HEK293T (cell line): ENCODE results near the gene FBXL17.

Experiments used
- CTCF ChIA-PET: fragments of 350-600 bp; formaldehyde crosslinking; extraction: SDS; loops from one replicate; lab custom pipeline; 2021; ENCODE audit warnings: antibody characterized with exemption, inconsistent platforms; lab: Yijun Ruan, JAX
- POLR2A ChIA-PET: fragments of 350-600 bp; formaldehyde crosslinking; extraction: SDS; loops from one replicate; lab custom pipeline; 2020; ENCODE audit warnings: antibody characterized with exemption, inconsistent platforms; lab: Yijun Ruan, JAX
- DNase-seq: peaks from one replicate; pipeline ENCODE4 v3.0.0; 2012; ENCODE audit warnings: mixed read lengths; ENCODE audit errors: extremely low spot score
- ARNT ChIP-seq: fragments of 450-650 bp; IDR thresholded peaks from 2 replicates; pipeline ENCODE4 v1.6.1; 2017; ENCODE audit warnings: mild to moderate bottlenecking
- BHLHE40 ChIP-seq: fragments of 450-650 bp; IDR thresholded peaks from 2 replicates; pipeline ENCODE4 v1.6.1; 2016; ENCODE audit warnings: mild to moderate bottlenecking, moderate library complexity, borderline replicate concordance
- CTBP1 ChIP-seq: fragments of 450-650 bp; IDR thresholded peaks from 2 replicates; pipeline ENCODE4 v1.6.1; 2016; ENCODE audit warnings: borderline replicate concordance
- ELF4 ChIP-seq: fragments of 450-650 bp; IDR thresholded peaks from 2 replicates; pipeline ENCODE4 v1.6.1; 2017; ENCODE audit warnings: antibody characterized with exemption
- FOXA1 ChIP-seq: fragments of 450-650 bp; IDR thresholded peaks from 2 replicates; pipeline ENCODE4 v1.6.1; 2016; ENCODE audit warnings: mild to moderate bottlenecking
- FOXK2 ChIP-seq: fragments of 450-650 bp; IDR thresholded peaks from 2 replicates; pipeline ENCODE4 v1.6.1; 2016; ENCODE audit warnings: mild to moderate bottlenecking
- FOXM1 ChIP-seq: fragments of 450-650 bp; IDR thresholded peaks from 2 replicates; pipeline ENCODE4 v1.6.1; 2017; ENCODE audit warnings: mild to moderate bottlenecking, borderline replicate concordance
- HDGF ChIP-seq: fragments of 450-650 bp; IDR thresholded peaks from 2 replicates; pipeline ENCODE4 v1.6.1; 2017; ENCODE audit warnings: antibody characterized with exemption, borderline replicate concordance
- L3MBTL2 ChIP-seq: fragments of 450-650 bp; conservative IDR thresholded peaks from 2 replicates; pipeline ENCODE4 v1.6.1; 2016; ENCODE audit warnings: mild to moderate bottlenecking
- LEF1 ChIP-seq: fragments of 450-650 bp; IDR thresholded peaks from 2 replicates; pipeline ENCODE4 v1.6.1; 2017; ENCODE audit warnings: mild to moderate bottlenecking, borderline replicate concordance
- NFRKB ChIP-seq: fragments of 450-650 bp; IDR thresholded peaks from 2 replicates; pipeline ENCODE4 v1.6.1; 2016; ENCODE audit warnings: mild to moderate bottlenecking, moderate library complexity
- SP1 ChIP-seq: fragments of 450-650 bp; IDR thresholded peaks from 2 replicates; pipeline ENCODE4 v1.6.1; 2017
- SUZ12 ChIP-seq: fragments of 450-650 bp; IDR thresholded peaks from 2 replicates; pipeline ENCODE4 v1.6.1; 2016; ENCODE audit warnings: mild to moderate bottlenecking
- TARDBP ChIP-seq: fragments of 450-650 bp; IDR thresholded peaks from 2 replicates; pipeline ENCODE4 v1.6.1; 2016
- ZNF384 ChIP-seq: fragments of 450-650 bp; IDR thresholded peaks from 2 replicates; pipeline ENCODE4 v1.6.1; 2016
- TF ChIP-seq, protein P1 (sequence below): fragments of 450-650 bp; IDR thresholded peaks from 2 replicates; pipeline ENCODE4 v1.6.1; 2016

The FBXL17 gene

GRCh38 chr5:108339220-108339619 is 42.7 kb downstream of the FBXL17 start:
- ChIA-PET CTCF (no interaction called here), POLR2A (no interaction called here)
- no peak for TF ChIP-seq NFRKB
- TF ChIP-seq BHLHE40: no peak
- no peak for TF ChIP-seq ZNF384
- TF ChIP-seq LEF1: no peak
- TF ChIP-seq SUZ12: no peak
- TF ChIP-seq FOXA1: no peak
- no peak for TF ChIP-seq SP1
- no peak for TF ChIP-seq ARNT
- no peak for TF ChIP-seq FOXM1
- no peak for TF ChIP-seq FOXK2
- TF ChIP-seq CTBP1: no peak
- TF ChIP-seq, protein P1, sequence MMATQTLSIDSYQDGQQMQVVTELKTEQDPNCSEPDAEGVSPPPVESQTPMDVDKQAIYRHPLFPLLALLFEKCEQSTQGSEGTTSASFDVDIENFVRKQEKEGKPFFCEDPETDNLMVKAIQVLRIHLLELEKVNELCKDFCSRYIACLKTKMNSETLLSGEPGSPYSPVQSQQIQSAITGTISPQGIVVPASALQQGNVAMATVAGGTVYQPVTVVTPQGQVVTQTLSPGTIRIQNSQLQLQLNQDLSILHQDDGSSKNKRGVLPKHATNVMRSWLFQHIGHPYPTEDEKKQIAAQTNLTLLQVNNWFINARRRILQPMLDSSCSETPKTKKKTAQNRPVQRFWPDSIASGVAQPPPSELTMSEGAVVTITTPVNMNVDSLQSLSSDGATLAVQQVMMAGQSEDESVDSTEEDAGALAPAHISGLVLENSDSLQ: no peak
- no peak for TF ChIP-seq TARDBP
- TF ChIP-seq ELF4: no peak
- TF ChIP-seq L3MBTL2: no peak
- no peak for TF ChIP-seq HDGF
- no peak for DNase-seq

- POLR2A ChIA-PET: no interaction called here
- CTCF ChIA-PET: no interaction called here
- TF ChIP-seq ARNT (no peak), BHLHE40 (no peak), ZNF384 (no peak), ELF4 (no peak), CTBP1 (no peak), SUZ12 (no peak), NFRKB (no peak), FOXA1 (no peak), LEF1 (no peak), FOXK2 (no peak), L3MBTL2 (no peak)
- TF ChIP-seq, protein P1: no peak
- no peak for DNase-seq
Measured at GRCh38 chr5:108334225-108334624, 47.7 kb downstream of the FBXL17 start.

GRCh38 chr5:108326982-108327381 is 54.9 kb downstream of the FBXL17 start:
- no peak for DNase-seq
- CTCF ChIA-PET: no interaction called here
- TF ChIP-seq CTBP1: no peak
- TF ChIP-seq, protein P1: no peak
- TF ChIP-seq NFRKB: no peak
- TF ChIP-seq FOXM1: no peak
- TF ChIP-seq TARDBP: no peak
- TF ChIP-seq LEF1: no peak
- TF ChIP-seq ARNT: no peak
- no peak for TF ChIP-seq BHLHE40
- TF ChIP-seq FOXK2: no peak
- TF ChIP-seq HDGF: no peak
- no peak for TF ChIP-seq FOXA1
- TF ChIP-seq L3MBTL2: no peak
- TF ChIP-seq ELF4: no peak
- TF ChIP-seq ZNF384: no peak
- no peak for TF ChIP-seq SUZ12
- no peak for TF ChIP-seq SP1
- POLR2A ChIA-PET: no interaction called here

DNA sequence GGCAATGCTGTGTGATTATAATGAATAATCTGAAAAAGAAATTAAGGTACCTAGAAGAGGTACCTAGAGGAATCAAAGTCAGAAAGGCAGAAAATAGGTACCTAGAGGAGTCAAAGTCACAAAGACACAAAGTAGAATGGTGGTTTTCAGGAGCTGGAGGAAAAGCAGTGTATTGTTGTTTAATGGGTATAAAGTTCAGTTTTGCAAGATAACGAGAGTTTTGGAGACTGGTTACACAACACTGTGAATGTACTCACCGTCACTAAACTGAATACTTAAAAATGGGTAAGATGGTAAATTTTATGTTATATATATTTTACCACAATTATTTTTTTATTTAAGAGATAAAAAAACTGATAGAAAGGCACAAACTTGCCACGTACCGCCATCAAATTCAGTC is 57.0 kb downstream of the FBXL17 start:
- ChIA-PET CTCF (no interaction called here), POLR2A (no interaction called here)
- TF ChIP-seq FOXA1: no peak
- TF ChIP-seq L3MBTL2: no peak
- no peak for TF ChIP-seq TARDBP
- no peak for TF ChIP-seq LEF1
- TF ChIP-seq NFRKB: no peak
- TF ChIP-seq FOXK2: no peak
- TF ChIP-seq ARNT: no peak
- no peak for TF ChIP-seq ELF4
- no peak for TF ChIP-seq SUZ12
- no peak for TF ChIP-seq CTBP1
- TF ChIP-seq ZNF384: no peak
- no peak for TF ChIP-seq SP1
- TF ChIP-seq BHLHE40: no peak
- TF ChIP-seq HDGF: no peak
- TF ChIP-seq FOXM1: no peak
- TF ChIP-seq, protein P1: no peak
- DNase-seq: no peak

DNA sequence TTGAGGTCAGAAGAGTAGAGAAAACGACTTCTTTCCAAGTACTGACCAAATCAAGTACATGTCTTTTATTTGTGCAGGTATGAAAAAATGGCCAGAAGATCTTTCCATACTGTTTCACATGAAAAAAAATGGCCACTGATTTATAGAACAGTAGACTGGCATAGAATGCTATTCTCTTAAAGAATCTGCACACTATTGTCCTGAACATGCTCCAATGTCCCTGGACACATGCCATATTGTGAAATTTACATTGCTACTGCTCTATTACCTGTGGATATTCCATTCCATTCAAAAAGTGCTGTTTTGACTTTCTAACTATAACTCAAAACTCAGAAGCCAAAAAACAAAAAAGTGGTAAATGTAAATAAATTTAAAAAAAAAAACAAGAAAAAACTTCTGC is 60.6 kb downstream of the FBXL17 start:
- no peak for TF ChIP-seq ELF4
- TF ChIP-seq L3MBTL2: no peak
- no peak for TF ChIP-seq ZNF384
- no peak for TF ChIP-seq TARDBP
- TF ChIP-seq NFRKB: no peak
- no peak for TF ChIP-seq CTBP1
- ChIA-PET POLR2A (no interaction called here), CTCF (no interaction called here)
- no peak for DNase-seq

GRCh38 chr5:108320231-108320630 is 61.7 kb downstream of the FBXL17 start:
- no peak for DNase-seq
- ChIA-PET CTCF (no interaction called here), POLR2A (no interaction called here)
- TF ChIP-seq NFRKB (no peak), SP1 (no peak), TARDBP (no peak), CTBP1 (no peak), HDGF (no peak), ELF4 (no peak), FOXK2 (no peak), SUZ12 (no peak), L3MBTL2 (no peak), BHLHE40 (no peak), ARNT (no peak), FOXM1 (no peak), LEF1 (no peak), ZNF384 (no peak), FOXA1 (no peak)
- TF ChIP-seq, protein P1: no peak
